Measurements from ENCODE around the gene SYK.
A peak's percentile ranks its signal among the peaks of the same experiment; 100 is the strongest.

SYK gene

DNA sequence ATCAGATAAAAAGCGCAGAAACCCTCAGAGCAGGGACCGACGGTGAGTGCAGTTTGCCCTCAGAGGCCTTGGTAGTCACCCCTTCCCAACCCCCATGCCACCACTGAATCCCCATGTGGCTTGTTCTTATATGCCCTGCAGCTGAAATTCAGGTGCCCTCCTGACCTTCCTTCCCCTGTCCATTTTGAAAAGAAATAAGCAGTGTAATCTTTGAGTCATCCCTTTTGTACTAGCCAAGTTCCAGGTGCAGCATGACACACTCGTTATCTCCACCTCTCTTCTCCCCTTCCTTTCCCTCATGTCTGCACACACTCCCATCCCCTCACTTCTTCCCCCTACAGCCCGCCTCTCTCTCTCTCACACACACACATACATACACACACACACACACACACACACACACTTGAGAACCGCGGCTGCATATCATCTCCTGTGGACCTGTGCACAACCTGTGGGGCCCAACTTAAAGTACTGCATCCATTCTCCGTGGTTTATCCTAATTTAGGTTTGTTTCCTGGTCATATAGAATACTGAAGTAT is 53.1 kb downstream of the SYK start:
- DNase-seq: no peak

DNA sequence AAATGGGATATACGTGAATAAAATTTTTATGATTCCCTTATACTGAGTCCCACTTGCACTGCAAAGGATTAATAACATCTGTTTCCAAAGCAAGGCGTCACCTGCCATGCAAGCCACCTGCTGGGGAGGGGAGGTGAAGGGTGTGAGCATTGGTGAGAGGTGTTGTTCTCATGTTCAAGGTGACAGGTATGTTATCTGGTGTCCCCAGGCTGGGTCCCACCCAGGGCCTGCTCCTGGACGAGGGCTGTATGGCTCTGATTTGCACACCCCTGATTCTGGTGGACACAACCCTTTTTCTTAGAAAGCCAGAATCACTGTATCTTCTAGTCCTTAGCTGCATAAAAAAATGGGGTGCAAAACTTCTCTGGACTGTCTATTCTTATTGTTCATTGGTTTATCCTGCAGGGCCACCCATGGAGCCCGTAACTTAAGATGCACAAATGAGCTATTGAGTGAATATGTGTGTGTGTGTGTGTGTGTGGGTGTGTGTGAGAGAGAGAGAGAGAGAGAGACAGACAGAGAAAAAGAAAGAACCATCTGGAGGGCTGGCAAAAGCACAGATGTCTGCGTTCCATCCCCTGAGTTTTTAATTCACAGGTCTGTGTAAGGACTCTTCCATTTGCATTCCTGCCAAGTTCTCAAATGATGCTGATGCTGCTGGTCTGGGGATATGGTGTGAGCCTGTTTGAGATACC is 53.7 kb downstream of the SYK start:
- no peak for DNase-seq

DNA sequence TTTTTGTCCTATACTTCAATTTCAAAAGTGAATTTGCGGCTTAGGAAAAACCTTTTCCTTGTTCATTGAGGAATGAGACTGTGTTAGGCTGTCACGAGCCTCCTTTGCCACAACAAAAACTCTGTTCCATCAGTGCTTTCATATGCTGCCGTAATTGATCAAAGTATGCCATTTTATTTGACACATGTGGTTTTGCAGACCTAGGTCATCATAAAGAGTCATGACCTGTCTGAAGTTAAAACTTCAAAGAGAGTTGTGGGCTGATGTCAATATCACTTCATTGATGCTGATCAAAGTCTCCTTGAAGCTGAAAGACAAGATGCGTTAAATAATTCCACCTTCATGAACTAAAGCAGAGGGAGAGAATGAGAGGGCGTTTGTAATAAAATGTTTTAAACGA is 55.5 kb downstream of the SYK start:
- DNase-seq: no peak

DNA sequence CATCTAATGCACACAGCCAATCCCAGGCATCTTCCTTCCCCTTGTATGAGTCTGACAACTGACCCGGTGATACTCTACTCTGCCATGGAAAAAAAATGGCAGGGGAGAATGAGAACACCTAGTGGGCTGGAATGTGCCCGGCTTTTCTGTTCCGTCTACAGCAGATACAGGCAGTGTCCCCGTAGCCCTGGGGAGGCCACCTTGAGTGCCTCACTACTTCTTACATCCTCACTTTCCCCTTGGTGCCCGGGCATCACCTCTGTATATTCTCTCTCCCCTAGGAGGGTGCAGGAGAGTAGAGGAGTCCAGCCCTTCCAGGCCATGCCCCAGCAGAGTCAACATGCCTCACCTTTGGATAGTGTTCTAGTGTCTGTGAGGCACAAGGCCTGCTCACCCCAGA is 56.2 kb downstream of the SYK start:
- no peak for DNase-seq

DNA sequence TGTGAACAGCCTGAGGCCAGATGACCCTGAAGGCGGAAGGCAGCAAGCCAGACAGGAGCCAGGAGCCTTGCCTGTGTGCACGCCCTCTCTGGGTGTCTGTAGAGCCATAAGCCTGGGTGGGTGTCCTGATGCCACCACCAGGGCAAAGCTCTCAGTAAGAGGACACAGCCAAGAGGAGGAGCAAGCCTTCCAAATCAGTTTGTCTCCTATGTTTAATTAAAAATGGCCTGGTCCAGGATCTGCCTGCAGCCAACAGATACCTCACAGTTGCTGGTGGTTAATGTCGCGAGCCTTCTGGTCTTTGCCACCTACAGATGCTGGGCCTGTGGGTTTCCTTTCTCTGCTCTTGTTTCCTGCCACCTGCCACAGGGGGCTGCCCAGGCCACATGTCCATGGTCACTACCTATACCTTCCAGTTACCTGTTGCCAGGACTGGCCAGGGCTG is 56.9 kb downstream of the SYK start:
- DNase-seq: no peak

DNA sequence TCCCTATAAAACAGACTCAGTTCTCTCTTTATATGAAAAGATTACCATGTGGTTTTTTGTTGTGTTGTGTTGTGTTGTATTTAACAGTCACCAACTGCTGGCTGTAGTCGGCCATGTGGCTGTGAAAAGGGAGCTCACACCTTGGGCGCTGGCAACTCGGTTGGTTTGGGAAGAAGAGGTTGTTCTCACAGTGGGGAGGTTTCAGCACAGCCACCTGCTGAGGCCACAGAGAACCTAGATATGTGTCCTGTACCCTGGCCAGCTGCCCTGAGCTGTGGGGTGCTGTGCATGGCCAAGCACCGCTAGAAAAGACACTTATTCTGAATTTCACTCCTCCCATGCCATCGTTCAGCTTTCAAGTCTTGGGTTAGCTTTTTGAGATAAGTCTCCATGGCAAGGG is 58.8 kb downstream of the SYK start:
- DNase-seq: no peak

DNA sequence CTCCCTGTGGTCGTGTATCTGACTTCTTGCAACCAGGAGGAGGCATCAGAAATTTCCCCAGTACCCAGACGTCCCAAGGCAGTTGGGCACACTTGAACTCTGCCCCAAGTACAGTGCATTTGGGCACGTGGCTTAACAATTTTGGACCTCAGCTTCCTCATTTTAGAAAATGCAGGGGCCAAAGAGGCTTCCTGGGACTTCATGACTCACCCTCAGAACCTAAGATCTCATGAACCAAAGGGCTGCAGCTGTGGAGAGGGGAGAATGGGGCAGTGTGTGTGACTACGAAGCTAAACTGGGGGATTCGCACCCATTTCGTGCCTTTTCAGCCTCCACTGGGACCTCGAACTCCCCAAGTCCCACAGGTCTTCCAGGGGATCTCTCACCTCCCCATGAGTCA is 59.2 kb downstream of the SYK start:
- DNase-seq: peak; percentile 85

DNA sequence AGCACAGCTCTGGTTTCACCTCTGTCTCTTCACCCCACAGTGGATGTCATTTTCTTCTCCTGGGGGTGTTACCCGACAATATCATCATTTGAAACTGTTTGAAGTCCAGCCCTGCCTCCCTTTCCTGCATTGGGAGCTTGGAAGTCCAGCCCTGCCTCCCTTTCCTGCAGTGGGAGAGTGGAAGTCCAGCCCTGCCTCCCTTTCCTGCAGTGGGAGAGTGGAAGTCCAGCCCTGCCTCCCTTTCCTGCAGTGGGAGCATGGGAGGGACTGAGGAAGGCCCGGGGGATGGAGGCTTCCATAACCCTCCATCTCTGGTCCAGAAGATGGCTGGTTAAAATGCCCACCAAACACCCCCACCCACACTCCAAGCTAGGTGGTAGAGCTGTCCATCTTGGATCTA is 59.8 kb downstream of the SYK start:
- DNase-seq: no peak

DNA sequence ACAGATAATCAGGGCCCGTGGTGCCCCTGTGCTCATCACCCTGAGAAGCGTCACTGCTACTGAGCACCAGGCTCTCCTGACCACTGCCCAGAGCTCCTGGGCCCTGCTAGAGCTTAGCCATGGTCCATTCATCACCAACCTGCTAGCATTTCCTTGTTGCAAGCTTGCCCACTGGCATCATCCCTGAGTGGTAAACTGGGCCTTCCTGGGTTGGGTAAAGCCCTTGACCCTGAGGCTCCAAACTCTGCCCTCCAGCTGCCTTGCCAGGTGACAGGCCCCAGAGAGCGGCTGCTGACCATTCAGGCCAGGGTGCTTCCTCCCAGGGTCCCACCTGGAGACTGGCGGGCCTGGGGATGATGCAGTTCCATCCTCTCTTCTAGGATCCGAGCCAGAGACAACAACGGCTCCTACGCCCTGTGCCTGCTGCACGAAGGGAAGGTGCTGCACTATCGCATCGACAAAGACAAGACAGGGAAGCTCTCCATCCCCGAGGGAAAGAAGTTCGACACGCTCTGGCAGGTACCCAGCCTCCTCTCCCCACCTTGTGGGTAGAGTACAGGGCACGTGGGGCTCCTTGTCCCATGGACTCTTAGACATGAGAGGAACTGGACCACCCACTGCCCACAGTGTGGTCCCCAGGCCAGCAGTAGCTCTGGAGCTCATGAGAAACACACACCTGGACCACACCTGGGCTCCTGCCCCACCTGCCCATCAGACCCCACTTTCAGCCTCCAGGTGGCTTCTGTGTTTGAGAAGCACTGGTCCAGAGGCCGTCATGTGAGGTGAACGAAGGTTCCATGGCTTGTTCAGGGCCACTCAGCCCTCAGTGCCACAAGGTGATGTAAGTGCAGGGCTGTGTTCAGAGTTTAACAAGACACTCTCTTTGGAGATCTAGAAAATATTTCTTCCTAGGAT is 60.5 kb downstream of the SYK start:
- DNase-seq: no peak

DNA sequence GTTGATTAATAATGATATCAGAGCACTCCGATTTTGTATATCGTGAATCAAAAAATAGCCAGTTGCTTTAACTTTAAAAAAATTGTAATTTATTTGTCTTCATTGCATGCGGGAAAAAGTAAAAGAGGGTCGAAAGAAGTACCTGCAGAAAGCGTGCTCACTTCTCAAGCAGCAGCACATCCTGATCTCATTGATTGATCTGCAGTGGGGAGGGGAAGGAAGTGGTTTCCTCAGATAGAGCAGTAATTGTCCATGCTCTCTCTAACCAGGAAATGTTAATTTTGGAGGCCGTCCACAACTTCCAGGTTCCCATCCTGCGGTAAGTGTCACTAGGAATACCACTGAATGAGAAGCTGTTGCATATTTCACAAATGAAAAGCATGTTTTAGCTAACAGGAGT is 63.2 kb downstream of the SYK start:
- DNase-seq: no peak

DNA sequence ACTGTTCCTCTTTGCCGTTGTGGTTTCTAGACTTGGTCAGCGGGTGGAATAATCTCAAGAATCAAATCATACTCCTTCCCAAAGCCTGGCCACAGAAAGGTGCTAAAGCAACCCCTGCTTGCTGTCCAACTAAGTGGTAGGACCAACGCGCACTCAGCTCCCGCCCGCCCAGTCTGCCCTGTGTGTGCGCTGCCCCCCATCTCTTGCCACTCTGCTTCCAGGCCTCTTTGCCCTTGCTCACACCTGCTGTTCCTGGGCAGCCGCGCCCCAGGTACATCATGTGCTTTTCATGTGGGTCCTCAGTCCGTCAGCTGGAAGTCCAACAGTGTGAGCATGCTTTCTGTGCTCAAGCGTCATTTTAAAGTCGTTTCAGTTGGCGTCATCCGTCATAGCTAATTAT is 65.5 kb downstream of the SYK start:
- DNase-seq: no peak

DNA sequence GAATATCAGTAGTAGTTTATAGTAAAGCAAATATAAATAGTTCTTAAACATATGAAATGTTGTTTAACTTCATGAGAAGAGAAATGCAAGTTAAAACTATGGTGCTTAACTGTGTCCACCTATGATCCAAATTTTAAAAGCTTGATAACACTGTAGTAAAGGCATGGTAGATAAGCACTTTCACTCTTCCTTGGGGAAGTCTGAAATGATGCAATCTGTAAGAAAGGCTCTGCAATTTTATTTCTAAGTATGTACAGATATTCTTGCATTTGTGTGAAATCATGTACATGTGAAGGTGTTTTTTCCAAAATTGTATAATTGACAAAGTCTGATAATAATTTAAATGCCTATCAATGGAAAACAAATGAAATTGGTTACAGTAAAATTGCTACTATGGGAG is 66.9 kb downstream of the SYK start:
- no peak for DNase-seq

DNA sequence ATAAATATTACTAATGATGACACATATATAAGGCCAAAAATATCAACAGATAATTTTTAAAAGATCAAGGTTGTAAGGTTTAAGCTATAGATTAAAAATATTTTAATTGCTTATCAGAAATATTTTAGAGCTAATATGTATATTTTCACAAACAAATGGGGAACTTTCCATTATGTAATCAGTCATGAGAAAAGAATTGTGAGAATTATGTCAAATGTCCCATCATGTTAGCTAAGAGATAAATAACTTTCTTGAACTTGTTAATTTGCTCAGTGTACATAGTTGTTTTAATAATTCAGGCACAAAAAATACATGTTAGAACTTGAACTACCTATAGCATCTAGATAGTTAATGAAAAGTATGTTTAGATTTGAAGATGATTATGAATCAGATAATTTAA is 67.7 kb downstream of the SYK start:
- no peak for DNase-seq

DNA sequence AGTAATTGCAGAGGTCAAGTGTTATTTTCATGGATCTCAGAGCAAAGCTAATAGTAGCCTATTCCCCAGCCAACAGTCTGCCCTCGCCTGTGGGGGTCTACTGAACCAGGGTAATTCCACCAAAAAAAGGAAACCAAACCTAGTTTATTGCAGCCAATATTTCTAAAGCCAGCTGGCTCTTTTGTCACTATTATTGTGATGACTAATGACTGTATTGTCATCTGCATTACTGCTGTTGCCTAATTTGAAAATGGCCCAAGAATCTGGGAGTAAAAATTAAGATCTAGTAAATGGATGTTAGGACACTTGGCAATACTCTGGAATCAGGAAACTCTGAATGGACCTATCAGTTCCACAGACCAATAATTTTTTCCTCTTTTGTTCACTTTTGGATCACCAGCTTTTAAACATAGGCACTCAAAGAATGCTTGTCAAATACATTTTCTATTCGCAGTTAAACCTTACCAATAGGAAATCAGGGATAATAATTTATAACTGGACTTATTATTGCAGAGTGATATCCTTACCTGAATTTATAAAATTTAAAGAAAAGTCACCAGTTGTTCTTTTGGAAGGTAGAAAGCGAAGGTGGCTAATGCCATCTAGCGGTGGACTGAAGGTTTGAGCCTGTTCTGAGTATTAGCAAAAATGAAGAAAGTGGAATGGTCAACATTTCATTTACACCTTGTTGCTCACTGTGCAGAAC is 69.2 kb downstream of the SYK start:
- DNase-seq: peak; percentile 34 to 62

DNA sequence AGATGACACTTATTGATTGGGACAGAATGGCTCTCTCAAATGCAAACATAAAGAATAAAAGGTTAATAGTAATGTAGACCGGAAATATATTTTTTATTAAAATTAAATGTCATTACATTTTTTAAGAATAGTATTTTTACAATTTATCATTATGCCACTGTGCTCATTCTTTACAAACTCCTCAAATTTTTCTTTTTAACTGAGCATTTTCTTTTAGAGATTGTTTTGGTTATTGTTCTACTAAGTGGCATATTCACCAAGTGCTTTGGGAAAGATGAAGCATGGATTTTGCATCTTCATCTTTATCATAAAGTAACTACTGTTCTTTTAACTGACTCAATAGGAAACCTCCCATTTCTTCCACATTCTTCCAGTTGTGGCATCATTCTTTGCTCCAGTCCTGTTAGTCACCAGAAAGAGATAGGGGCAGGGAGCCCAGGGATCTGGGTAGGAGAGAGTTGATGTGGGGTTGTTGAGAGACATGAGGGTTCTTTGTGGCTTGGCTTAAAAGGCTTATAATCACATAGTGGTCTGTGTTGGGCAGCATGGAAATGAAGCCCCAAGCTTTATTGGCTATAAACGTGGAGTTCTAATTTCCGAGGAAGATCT is 69.8 kb downstream of the SYK start:
- no peak for DNase-seq

DNA sequence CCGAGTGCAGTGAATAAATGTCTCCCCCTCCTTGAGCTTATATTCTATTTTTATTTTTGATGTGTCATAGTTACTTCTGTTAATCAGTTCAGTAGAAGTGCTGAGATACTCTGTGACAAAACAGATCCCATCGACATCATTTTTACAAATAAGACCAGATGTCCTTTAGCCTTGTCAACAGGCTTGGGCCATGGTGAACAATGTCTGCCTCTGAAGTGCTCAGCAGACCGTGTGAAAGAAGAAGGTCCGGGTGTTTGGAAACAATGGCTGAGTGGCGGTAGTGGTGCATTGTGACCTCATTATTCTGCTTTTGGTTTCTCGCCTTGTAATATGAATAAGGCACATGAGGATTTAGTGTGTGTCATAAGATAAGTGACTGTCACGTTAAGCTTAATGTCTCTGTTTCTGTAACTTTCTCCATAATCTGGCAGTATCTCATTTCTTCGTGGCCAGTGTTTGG is 71.2 kb downstream of the SYK start:
- no peak for DNase-seq

DNA sequence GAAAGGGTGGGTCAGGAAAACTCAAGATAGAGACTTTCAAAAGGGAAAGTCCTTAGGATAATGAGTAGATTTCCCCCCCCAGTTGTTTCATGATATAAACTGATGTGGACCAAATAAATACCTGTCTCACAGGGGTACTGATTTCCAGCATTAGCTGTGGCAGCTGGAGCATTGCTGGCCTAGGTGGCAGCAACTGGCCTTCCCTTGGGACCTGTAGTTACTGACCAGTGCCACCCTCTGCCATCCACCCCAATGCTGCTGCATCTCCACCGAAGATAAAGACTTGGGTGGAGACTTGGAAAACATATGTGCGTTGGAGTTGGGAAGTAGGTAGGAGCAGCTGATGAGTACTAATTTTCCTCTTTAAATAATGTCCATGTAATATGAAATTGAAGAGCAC is 71.8 kb downstream of the SYK start:
- DNase-seq: no peak

DNA sequence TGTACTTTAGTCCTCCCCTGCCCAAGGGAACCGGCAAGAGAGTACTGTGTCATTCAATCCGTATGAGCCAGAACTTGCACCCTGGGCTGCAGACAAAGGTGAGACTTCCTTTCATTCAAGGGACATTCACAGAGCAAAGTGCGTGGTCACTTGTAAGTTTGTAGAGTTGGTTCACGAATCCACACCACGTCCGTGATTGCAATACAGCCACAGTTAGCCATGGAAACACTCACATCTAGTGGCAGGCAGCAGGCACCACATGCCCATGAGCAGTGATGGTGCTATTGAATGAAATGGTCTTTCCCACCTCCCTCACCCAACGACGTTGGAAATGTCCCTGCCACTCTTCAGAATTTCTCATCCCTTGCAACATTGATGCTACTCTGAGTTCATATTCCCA is 72.6 kb downstream of the SYK start:
- no peak for DNase-seq

DNA sequence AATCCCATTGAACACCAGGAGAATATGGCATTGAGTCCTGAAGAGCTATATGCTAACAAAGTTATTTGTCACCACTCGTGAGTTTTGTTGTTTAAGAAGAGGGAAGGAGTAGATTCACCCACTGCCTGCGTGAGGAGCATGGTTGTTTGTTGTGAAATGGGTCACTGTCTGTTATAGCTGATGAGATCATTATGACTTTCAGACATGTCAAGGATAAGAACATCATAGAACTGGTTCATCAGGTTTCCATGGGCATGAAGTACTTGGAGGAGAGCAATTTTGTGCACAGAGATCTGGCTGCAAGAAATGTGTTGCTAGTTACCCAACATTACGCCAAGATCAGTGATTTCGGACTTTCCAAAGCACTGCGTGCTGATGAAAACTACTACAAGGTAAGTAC is 76.9 kb downstream of the SYK start:
- no peak for DNase-seq

DNA sequence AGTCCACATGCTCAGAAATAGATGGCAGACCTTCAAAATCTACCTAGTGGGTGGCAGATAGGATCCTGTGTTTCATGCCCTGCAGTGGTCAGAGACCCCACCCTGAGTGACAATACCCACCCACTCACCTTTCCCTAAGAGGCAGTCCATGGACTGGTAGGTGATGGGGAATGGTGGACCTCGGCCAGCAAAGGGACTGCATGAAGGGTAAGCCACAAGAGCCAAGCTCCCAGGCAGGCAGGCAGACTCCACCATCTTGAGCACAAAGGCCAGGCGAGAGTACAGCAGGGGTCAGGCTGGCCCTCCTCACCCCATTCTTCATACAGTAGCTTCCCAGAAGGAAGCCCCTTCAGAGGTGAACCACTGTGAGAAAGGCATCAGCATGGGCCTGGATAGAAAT is 78.4 kb downstream of the SYK start:
- no peak for DNase-seq

DNA sequence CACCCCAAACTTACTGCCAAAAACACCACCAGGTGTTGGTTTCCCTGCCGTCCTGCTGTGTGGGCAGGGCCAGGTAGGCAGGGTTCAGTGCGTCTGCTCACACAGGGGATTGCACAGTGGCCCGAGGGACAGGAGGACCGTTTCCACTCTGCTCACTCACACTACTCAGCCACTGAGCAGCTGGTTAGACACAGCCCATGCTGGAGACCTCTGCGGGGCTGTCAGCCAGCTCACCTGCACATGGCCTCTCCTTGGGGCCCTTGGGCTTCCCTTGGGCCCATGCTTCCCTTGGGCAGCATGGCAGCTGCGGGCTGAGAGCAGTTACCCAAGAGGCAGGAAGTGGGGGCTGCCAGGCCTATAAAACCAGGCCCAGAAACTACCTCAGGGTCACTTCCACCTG is 79.0 kb downstream of the SYK start:
- no peak for DNase-seq

DNA sequence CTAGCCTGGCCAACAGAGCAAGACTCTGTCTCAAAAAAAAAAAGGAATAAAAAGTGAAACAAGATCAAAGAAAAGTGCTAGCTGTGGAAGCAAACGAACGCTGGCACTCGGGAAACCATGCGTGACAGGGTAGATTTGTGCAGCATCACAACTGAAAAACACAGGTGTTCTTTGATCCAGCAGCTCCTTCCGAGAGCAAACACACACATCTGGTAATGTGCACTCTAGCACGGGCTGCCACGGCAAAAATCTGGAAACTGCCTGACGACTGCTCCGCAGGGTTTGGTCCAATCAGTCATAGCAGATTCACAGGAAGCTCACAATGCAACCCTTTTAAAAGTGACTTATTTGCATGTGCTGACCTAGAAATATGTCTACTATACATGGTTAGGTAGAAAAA is 80.0 kb downstream of the SYK start:
- DNase-seq: no peak

DNA sequence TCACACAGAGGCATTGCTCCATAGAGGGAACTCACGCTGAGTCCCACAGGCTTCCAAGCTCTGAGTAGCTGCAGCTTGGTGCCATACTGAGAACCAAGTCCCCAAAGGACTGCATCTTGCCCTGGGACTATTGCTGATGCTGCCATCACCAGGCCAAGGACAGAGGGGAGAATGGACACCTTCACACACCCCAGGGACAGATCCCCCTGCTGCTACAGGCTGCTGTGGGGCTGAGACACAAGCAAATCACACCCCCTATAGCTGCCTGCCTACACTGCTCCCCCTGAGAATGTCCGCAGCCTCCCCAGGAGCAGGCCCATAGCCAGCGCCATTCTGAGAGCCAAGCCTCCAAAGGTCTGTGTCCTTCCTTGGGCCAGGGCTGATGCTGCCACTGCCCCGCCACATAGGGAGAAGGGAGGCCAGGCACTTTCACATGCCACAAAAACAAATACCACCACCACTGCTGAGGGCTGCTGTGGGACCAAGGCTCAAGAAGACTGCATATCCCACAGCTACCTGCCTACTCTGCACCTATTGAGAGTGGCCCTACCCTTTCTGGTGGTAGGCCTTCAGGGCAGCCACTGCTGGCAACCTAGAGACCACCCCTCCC is 81.5 kb downstream of the SYK start:
- DNase-seq: no peak

All from AML-193 (cell line).